HCT116 (cell line): ENCODE measurements around the gene KCNS3. TPM values are rescaled to one million over a fixed set of nuclear protein-coding genes. Genes with fewer than 3 reads are reported as not detected.

Source experiments
- ATAC-seq: fragments of 200-7000 bp; cut with Tn5 transposase; 2 replicates; pipeline ENCODE4 v1.9.1; 2020; ENCODE audit warnings: mild to moderate bottlenecking, moderate library complexity
- BruUV-seq: library from RNA; stranded (reverse); fragments of 400-500 nt; replicated peaks from 2 replicates; lab custom pipeline; 2021; lab: Mats Ljungman, UMichigan
- CTCF ChIA-PET: fragments of 300-600 bp; sonication (Branson Sonifier 250); formaldehyde crosslinking; loops from one replicate; lab custom pipeline; 2021; ENCODE audit warnings: antibody characterized with exemption; lab: Charles Lee
- POLR2A ChIA-PET: fragments of 300-600, 350-600 bp; sonication (Branson Sonifier 250); formaldehyde crosslinking; loops from one replicate; lab custom pipeline; 2021; ENCODE audit warnings: antibody characterized with exemption; lab: Charles Lee
- RAD21 ChIA-PET, 2 experiments: fragments of 300-600 bp; sonication (Branson Sonifier 250); formaldehyde crosslinking; loops; one replicate each; lab custom pipeline; 2023; ENCODE audit warnings: low total read pairs in 2 of 2; ENCODE audit not compliant: uncharacterized antibody in 2 of 2, unreplicated experiment in 2 of 2, low non-redundant PET in 1 of 2; lab: Charles Lee
- DNase-seq: peaks from one replicate; pipeline ENCODE4 v3.0.0-alpha.2; 2010; ENCODE audit warnings: low read depth, low spot score
- H2AFZ ChIP-seq: fragments of 200-600 bp; shearing (Covaris generic), sonication (generic); 2 replicates; pipeline ENCODE4 v1.6.1; 2017; ENCODE audit warnings: low read depth, mixed run types, mixed read lengths, antibody characterized with exemption, low read length; ENCODE audit not compliant: poor library complexity, severe bottlenecking
- H3K27ac ChIP-seq: 2 replicates; pipeline ENCODE4 v1.5.1; 2012; ENCODE audit warnings: low read depth, low read length
- H3K27me3 ChIP-seq: fragments of 200-600 bp; sonication (generic); 2 replicates; pipeline ENCODE4 v1.6.1; 2016; ENCODE audit warnings: mixed run types, low read length, mixed read lengths; ENCODE audit not compliant: insufficient read depth
- H3K36me3 ChIP-seq, 2 experiments: fragments of 200-500 bp in 1 of 2; fragments of 200-600 bp in 1 of 2; sonication (Bioruptor generic) in 1 of 2; sonication (generic) in 1 of 2; 2 replicates each; pipeline versions ENCODE4 v1.5.1 to v1.6.1; 2014 to 2016; ENCODE audit warnings: low read length in 2 of 2, inconsistent platforms in 1 of 2, mixed read lengths in 1 of 2, mixed run types in 1 of 2; ENCODE audit not compliant: insufficient read depth in 2 of 2, control insufficient read depth in 1 of 2
- H3K4me1 ChIP-seq, 2 experiments: fragments of 200-600 bp in 1 of 2; sonication (generic) in 1 of 2; 2 replicates each; pipeline versions ENCODE4 v1.5.1 to v1.6.1; 2012 to 2017; ENCODE audit warnings: low read length in 2 of 2, inconsistent platforms in 1 of 2, mild to moderate bottlenecking in 1 of 2, mixed read lengths in 1 of 2, mixed run types in 1 of 2, moderate library complexity in 1 of 2; ENCODE audit not compliant: insufficient read depth in 2 of 2, control insufficient read depth in 1 of 2
- H3K4me2 ChIP-seq: fragments of 200-600 bp; sonication (generic); 2 replicates; pipeline ENCODE4 v1.6.1; 2017; ENCODE audit warnings: mixed run types, low read length, mixed read lengths
- H3K4me3 ChIP-seq, 2 experiments: fragments of 200-600 bp in 1 of 2; sonication (generic) in 1 of 2; replicated peaks in 1 of 2; 2 replicates each; pipeline ENCODE4 v1.5.1; 2011 to 2016; ENCODE audit warnings: low read length in 2 of 2, control low read depth in 1 of 2, low read depth in 1 of 2, mild to moderate bottlenecking in 1 of 2, mixed read lengths in 1 of 2, mixed run types in 1 of 2
- H3K79me2 ChIP-seq: fragments of 200-600 bp; sonication (generic); 2 replicates; pipeline ENCODE4 v1.6.1; 2017; ENCODE audit warnings: mild to moderate bottlenecking, mixed run types, low read length, moderate library complexity, mixed read lengths; ENCODE audit not compliant: insufficient read depth
- H3K9ac ChIP-seq: fragments of 200-600 bp; sonication (generic); 2 replicates; pipeline ENCODE4 v1.6.1; 2016; ENCODE audit warnings: low read length, mixed read lengths
- H3K9me2 ChIP-seq: fragments of 200-600 bp; sonication (generic), shearing (Covaris generic); 2 replicates; pipeline ENCODE4 v1.6.1; 2017; ENCODE audit warnings: mixed run types, mild to moderate bottlenecking, moderate library complexity; ENCODE audit not compliant: insufficient read depth
- H3K9me3 ChIP-seq, 2 experiments: fragments of 200-500 bp in 1 of 2; fragments of 200-600 bp in 1 of 2; sonication (Bioruptor generic) in 1 of 2; sonication (generic) in 1 of 2; 2 replicates each; pipeline ENCODE4 v1.6.1; 2014 to 2017; ENCODE audit warnings: low read length in 2 of 2, mixed read lengths in 2 of 2, inconsistent platforms in 1 of 2, low read depth in 1 of 2, mild to moderate bottlenecking in 1 of 2, mixed run types in 1 of 2, moderate library complexity in 1 of 2; ENCODE audit not compliant: control insufficient read depth in 1 of 2, insufficient read depth in 1 of 2
- H4K20me1 ChIP-seq: fragments of 200-600 bp; sonication (generic), shearing (Covaris generic); 2 replicates; pipeline ENCODE4 v1.6.1; 2017; ENCODE audit warnings: mixed run types, mild to moderate bottlenecking, moderate library complexity; ENCODE audit not compliant: insufficient read depth
- CBX3 ChIP-seq: IDR thresholded peaks from 2 replicates; pipeline ENCODE4 v1.6.1; 2012; ENCODE audit warnings: low read depth
- EZH2phosphoT487 ChIP-seq: fragments of 200-600 bp; IDR thresholded peaks from 2 replicates; pipeline ENCODE4 v1.6.1; 2018; ENCODE audit warnings: antibody characterized with exemption, borderline replicate concordance
- FOSL1 ChIP-seq: IDR thresholded peaks from 2 replicates; pipeline ENCODE4 v1.6.1; 2012; ENCODE audit warnings: low read depth
- JUND ChIP-seq: IDR thresholded peaks from 2 replicates; pipeline ENCODE4 v1.6.1; 2012
- POLR2A ChIP-seq: IDR thresholded peaks from 2 replicates; pipeline ENCODE4 v1.7.0; 2011; ENCODE audit warnings: borderline replicate concordance; ENCODE audit not compliant: insufficient read depth, insufficient read length; ENCODE audit errors: extremely low read depth
- RAD21 ChIP-seq: IDR thresholded peaks from 2 replicates; pipeline ENCODE4 v1.6.1; 2012; ENCODE audit warnings: low read depth, mild to moderate bottlenecking
- SP1 ChIP-seq: IDR thresholded peaks from 2 replicates; pipeline ENCODE4 v1.6.1; 2012; ENCODE audit warnings: low read depth
- TCF7L2 ChIP-seq: IDR thresholded peaks from 2 replicates; pipeline ENCODE4 v1.7.0; 2011; ENCODE audit warnings: borderline replicate concordance, inconsistent platforms; ENCODE audit not compliant: insufficient read depth, insufficient read length; ENCODE audit errors: extremely low read depth
- ZFX ChIP-seq: fragments of 450-650 bp; IDR thresholded peaks from 2 replicates; pipeline ENCODE4 v1.6.1; 2017
- ZNF274 ChIP-seq: fragments of 200-500 bp; sonication (Bioruptor generic); IDR thresholded peaks from 2 replicates; pipeline ENCODE4 v1.6.1; 2014; ENCODE audit warnings: mild to moderate bottlenecking, low read depth, low read length, inconsistent platforms
- intact Hi-C: fragments of 100-400 bp; cut with micrococcal nuclease; formaldehyde crosslinking; loops from 2 replicates; pipeline ENCODE4 v1.10.0; 2022
- total RNA-seq: library from RNA; stranded (reverse); gene quantifications from one replicate; pipeline ENCODE4 v1.2.1, GENCODE V29; 2021; ENCODE audit not compliant: unreplicated experiment
- TF ChIP-seq, protein P1 (sequence below), 3 experiments: fragments of 200-600 bp in 1 of 3; sonication (generic) in 1 of 3; IDR thresholded peaks in 2 of 3; conservative IDR thresholded peaks in 1 of 3; 2 replicates each; pipeline ENCODE4 v1.5.1; 2012 to 2017; ENCODE audit warnings: low read depth in 2 of 3, low read length in 2 of 3, antibody characterized with exemption in 1 of 3, borderline replicate concordance in 1 of 3, control low read depth in 1 of 3, mild to moderate bottlenecking in 1 of 3, mixed read lengths in 1 of 3, mixed run types in 1 of 3, moderate library complexity in 1 of 3; ENCODE audit not compliant: insufficient read depth in 1 of 3
- TF ChIP-seq, protein P2 (sequence below): IDR thresholded peaks from 2 replicates; pipeline ENCODE4 v1.6.1; 2011; ENCODE audit warnings: mild to moderate bottlenecking, low read length, moderate library complexity; ENCODE audit not compliant: insufficient replicate concordance; ENCODE audit errors: extremely low read depth

The KCNS3 gene
- total RNA-seq, 1 experiment from 2014 or later: 5.2 TPM

DNA sequence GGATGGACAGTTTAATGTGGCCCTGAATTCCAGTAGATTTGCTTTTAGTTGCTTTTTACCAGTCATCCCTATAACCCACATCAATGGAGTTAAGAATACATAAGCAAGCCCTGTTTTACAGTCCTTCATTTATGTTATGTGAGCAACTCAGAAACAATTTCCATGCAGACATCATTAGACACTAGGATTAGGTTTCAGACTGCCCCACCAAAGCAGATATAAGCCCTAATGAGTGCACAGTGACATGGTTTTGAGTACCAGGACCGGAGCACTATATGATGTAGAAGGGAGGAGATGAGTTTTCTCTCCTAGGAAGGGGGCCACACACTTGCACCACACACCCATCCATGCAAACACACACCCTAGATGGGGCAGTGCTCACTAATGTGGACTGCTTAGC, 15.5 kb downstream of the KCNS3 start:
- intact Hi-C loops: no loop called here
- no peaks in the 10 kb centered on the region for H3K9me3 ChIP-seq
- CTCF ChIA-PET: no interaction called here
- no peak overlapping the region for H3K27ac ChIP-seq
- no peak overlapping the region for H3K4me3 ChIP-seq
- H3K9ac ChIP-seq: no peak overlapping the region
- RAD21 ChIA-PET: no interaction called here
- no peaks in the 10 kb centered on the region for H3K36me3 ChIP-seq
- peaks cover 0 to 12% of the 10 kb centered on the region in 2 experiments; a peak in 2 of 4 replicates for H3K4me1 ChIP-seq
- DNase-seq (no peak), ATAC-seq (no peak)
- POLR2A ChIA-PET: no interaction called here
- no peak overlapping the region for H2AFZ ChIP-seq
- TF ChIP-seq, protein P1, sequence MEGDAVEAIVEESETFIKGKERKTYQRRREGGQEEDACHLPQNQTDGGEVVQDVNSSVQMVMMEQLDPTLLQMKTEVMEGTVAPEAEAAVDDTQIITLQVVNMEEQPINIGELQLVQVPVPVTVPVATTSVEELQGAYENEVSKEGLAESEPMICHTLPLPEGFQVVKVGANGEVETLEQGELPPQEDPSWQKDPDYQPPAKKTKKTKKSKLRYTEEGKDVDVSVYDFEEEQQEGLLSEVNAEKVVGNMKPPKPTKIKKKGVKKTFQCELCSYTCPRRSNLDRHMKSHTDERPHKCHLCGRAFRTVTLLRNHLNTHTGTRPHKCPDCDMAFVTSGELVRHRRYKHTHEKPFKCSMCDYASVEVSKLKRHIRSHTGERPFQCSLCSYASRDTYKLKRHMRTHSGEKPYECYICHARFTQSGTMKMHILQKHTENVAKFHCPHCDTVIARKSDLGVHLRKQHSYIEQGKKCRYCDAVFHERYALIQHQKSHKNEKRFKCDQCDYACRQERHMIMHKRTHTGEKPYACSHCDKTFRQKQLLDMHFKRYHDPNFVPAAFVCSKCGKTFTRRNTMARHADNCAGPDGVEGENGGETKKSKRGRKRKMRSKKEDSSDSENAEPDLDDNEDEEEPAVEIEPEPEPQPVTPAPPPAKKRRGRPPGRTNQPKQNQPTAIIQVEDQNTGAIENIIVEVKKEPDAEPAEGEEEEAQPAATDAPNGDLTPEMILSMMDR (IDR thresholded peaks at IDR 0.05 in 2 of 3, conservative IDR thresholded peaks at IDR 0.05 in 1 of 3; ENCODE audit: borderline replicate concordance in 1 of 3, insufficient read depth in 1 of 3, low read depth in 2 of 3, low read length in 2 of 3): no peak
- TF ChIP-seq CBX3: no peak
- TF ChIP-seq POLR2A: no peak
- TF ChIP-seq TCF7L2: no peak
- no peak for TF ChIP-seq ZFX
- TF ChIP-seq RAD21: no peak
- H3K79me2 ChIP-seq: no peaks in the 10 kb centered on the region
- BruUV-seq: no TSS peak
- no peaks in the 10 kb centered on the region for H4K20me1 ChIP-seq
- H3K4me2 ChIP-seq: no peak overlapping the region
- no peaks in the 10 kb centered on the region for H3K27me3 ChIP-seq
- H3K9me2 ChIP-seq: no peaks in the 10 kb centered on the region

DNA sequence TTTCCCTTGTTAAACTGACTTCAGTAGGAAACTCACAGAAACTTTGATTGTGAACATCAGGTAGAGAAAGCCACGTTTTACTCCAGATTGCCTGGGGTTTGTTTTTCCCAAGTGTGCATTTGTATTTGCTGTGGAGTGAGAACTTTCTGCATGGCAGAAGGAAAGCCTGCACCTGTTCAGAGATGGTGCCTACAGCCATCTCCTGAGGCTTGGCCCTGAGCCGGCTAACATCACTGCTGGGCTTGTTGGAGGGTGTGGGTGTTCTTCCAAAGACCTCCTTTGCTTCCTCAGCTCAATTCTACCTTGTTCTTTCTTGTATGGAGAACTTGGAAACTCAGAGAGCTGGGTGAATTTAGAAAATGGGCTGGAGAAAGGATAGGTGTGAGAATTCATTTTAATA, 16.1 kb downstream of the KCNS3 start:
- no peak for DNase-seq
- ChIA-PET RAD21 (no interaction called here), CTCF (no interaction called here), POLR2A (no interaction called here)
- Histone ChIP-seq H3K9ac (no peak overlapping the region), H3K4me2 (no peak overlapping the region), H3K27ac (no peak overlapping the region), H3K36me3 (no peaks in the 10 kb centered on the region), H3K4me3 (no peak overlapping the region), H4K20me1 (no peaks in the 10 kb centered on the region), H3K9me3 (no peaks in the 10 kb centered on the region), H3K4me1 (peaks cover 0 to 13% of the 10 kb centered on the region in 2 experiments; a peak in 2 of 4 replicates), H3K27me3 (no peaks in the 10 kb centered on the region), H3K79me2 (no peaks in the 10 kb centered on the region), H3K9me2 (no peaks in the 10 kb centered on the region), H2AFZ (no peak overlapping the region)
- TF ChIP-seq RAD21 (no peak), ZFX (no peak), TCF7L2 (no peak), EZH2phosphoT487 (no peak), JUND (no peak), FOSL1 (no peak), POLR2A (no peak), ZNF274 (no peak), SP1 (no peak)
- TF ChIP-seq, protein P2, sequence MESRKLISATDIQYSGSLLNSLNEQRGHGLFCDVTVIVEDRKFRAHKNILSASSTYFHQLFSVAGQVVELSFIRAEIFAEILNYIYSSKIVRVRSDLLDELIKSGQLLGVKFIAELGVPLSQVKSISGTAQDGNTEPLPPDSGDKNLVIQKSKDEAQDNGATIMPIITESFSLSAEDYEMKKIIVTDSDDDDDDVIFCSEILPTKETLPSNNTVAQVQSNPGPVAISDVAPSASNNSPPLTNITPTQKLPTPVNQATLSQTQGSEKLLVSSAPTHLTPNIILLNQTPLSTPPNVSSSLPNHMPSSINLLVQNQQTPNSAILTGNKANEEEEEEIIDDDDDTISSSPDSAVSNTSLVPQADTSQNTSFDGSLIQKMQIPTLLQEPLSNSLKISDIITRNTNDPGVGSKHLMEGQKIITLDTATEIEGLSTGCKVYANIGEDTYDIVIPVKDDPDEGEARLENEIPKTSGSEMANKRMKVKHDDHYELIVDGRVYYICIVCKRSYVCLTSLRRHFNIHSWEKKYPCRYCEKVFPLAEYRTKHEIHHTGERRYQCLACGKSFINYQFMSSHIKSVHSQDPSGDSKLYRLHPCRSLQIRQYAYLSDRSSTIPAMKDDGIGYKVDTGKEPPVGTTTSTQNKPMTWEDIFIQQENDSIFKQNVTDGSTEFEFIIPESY: no peak
- intact Hi-C loops: no loop called here
- ATAC-seq: no peak
- BruUV-seq: no TSS peak
